C4-2B (cell line): ENCODE measurements around the gene RNPEP.

ENCODE experiments used
- CTCF ChIP-seq: fragments of 450-650 bp; conservative IDR thresholded peaks from 2 replicates; pipeline ENCODE4 v1.5.1; 2017; ENCODE audit warnings: mild to moderate bottlenecking
- ZFX ChIP-seq: fragments of 450-650 bp; IDR thresholded peaks from 2 replicates; pipeline ENCODE4 v1.6.1; 2017

DNA sequence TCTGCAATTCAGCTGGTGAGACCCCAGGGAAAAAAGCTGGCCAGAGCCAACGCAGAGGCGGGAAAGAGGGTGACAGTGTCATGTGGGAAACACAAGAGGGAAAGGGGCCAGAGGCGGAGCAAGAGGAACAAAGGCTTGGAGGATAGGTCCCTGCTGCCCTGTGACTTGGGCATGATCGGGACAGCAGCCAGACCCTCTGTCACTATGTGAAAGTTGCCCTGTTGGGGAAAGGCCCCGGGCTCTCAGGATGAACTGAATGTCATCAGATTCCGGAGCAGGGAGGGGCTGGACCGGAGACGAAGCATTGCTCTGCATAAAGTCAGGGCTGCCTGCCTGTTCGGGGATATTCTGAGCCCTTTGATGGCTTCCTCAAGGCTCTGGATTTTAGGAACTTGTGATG is 22.3 kb downstream of the RNPEP start:
- TF ChIP-seq CTCF (no peak), ZFX (no peak)
